GM21825 (cell line): ENCODE measurements around the gene TEKT5.
A peak's percentile ranks its signal among the peaks of the same experiment; 100 is the strongest.
"Not testable (repeated sequence)": the region's sequence is repeated elsewhere in the genome, so short reads cannot be mapped to it uniquely, and the experiment has no call there.

Experiments
- ATAC-seq: cut with Tn5 transposase; IDR thresholded peaks from one replicate; pipeline ENCODE4 v1.9.1; 2021; ENCODE audit warnings: mild to moderate bottlenecking, moderate library complexity; ENCODE audit not compliant: unreplicated experiment

Gene TEKT5

GRCh38 chr16:10694830-10695229 lies at the start of gene TEKT5:
Gene TEKT5, minus strand, starts transcription at chr16:10694930. Its CDS starts 57 bp downstream, at chr16:10694873.
- ATAC-seq, result no peak

- ATAC-seq, result peak; percentile 72
Measured at GRCh38 chr16:10743610-10744369, 49.1 kb upstream of the TEKT5 start, which contains the start of gene NUBP1. Gene NUBP1, plus strand, starts transcription at chr16:10743842. Its CDS starts 22 bp downstream, at chr16:10743864.

- ATAC-seq, result no peak
Measured at GRCh38 chr16:10743227-10743609, 48.5 kb upstream of the TEKT5 start.

GRCh38 chr16:10741844-10742243 lies 47.1 kb upstream of the TEKT5 start:
- no peak for ATAC-seq

GRCh38 chr16:10741249-10741648 lies 46.5 kb upstream of the TEKT5 start:
- not testable (repeated sequence) for ATAC-seq

- ATAC-seq, result no peak
Measured at GRCh38 chr16:10740845-10741208, 46.1 kb upstream of the TEKT5 start.

GRCh38 chr16:10740000-10740844 lies 45.5 kb upstream of the TEKT5 start:
- ATAC-seq, result no peak

- peak; percentile 55 for ATAC-seq
Measured at GRCh38 chr16:10738231-10739077, 43.7 kb upstream of the TEKT5 start.

GRCh38 chr16:10737068-10737625 lies 42.4 kb upstream of the TEKT5 start:
- peak; percentile 36 for ATAC-seq

- no peak for ATAC-seq
Measured at GRCh38 chr16:10731790-10732189, 37.1 kb upstream of the TEKT5 start.

GRCh38 chr16:10729104-10730048 lies 34.6 kb upstream of the TEKT5 start:
- no peak for ATAC-seq

GRCh38 chr16:10728003-10728887 lies 33.5 kb upstream of the TEKT5 start:
- no peak for ATAC-seq

- ATAC-seq, result no peak
Measured at GRCh38 chr16:10708969-10709368, 14.2 kb upstream of the TEKT5 start.

- ATAC-seq, result no peak
Measured at GRCh38 chr16:10699756-10700155, 5.0 kb upstream of the TEKT5 start.

- no peak for ATAC-seq
Measured at GRCh38 chr16:10694306-10694705, 424 bp downstream of the TEKT5 start.

GRCh38 chr16:10693889-10694288 lies 841 bp downstream of the TEKT5 start:
- ATAC-seq, result no peak

GRCh38 chr16:10692470-10692869 lies 2.3 kb downstream of the TEKT5 start:
- ATAC-seq, result no peak

GRCh38 chr16:10688726-10689125 lies 6.0 kb downstream of the TEKT5 start:
- ATAC-seq, result no peak

- no peak for ATAC-seq
Measured at GRCh38 chr16:10688291-10688690, 6.4 kb downstream of the TEKT5 start.
